PFSK-1 (cell line): Measurements from ENCODE around the gene SUCLG1.

ENCODE experiments used
- FOXP2 ChIP-seq: optimal IDR thresholded peaks from 2 replicates; pipeline ENCODE3; 2011; ENCODE audit warnings: borderline replicate concordance, control low read depth, inconsistent platforms; ENCODE audit not compliant: insufficient read depth; ENCODE audit errors: extremely low read length, extremely low read depth
- POLR2AphosphoS5 ChIP-seq: IDR thresholded peaks from 2 replicates; pipeline ENCODE4 v1.6.1; 2012; ENCODE audit warnings: low read depth, mild to moderate bottlenecking, control low read depth, low read length, moderate library complexity
- REST ChIP-seq, 2 experiments: IDR thresholded peaks; 2 replicates each; pipeline versions ENCODE4 v1.6.1 to v1.8.0; 2011 to 2012; ENCODE audit warnings: low read depth in 2 of 2, low read length in 2 of 2, control low read depth in 1 of 2, inconsistent platforms in 1 of 2, mild to moderate bottlenecking in 1 of 2, moderate library complexity in 1 of 2; ENCODE audit not compliant: insufficient read depth in 1 of 2
- SIN3A ChIP-seq: IDR thresholded peaks from 2 replicates; pipeline ENCODE4 v1.6.1; 2012; ENCODE audit warnings: mild to moderate bottlenecking, low read length, moderate library complexity, borderline replicate concordance; ENCODE audit not compliant: insufficient read depth
- TAF1 ChIP-seq: IDR thresholded peaks from 2 replicates; pipeline ENCODE4 v1.6.1; 2012; ENCODE audit warnings: low read length, control low read depth, borderline replicate concordance; ENCODE audit not compliant: insufficient read depth

GRCh38 chr2:84449711-84450110 lies 9.4 kb downstream of the SUCLG1 start:
- TF ChIP-seq POLR2AphosphoS5: no peak
- TF ChIP-seq SIN3A: no peak
- TF ChIP-seq REST (IDR thresholded peaks at IDR 0.05; ENCODE audit: insufficient read depth in 1 of 2, low read depth in 2 of 2, low read length in 2 of 2): no peak
- TF ChIP-seq TAF1: no peak
- no peak for TF ChIP-seq FOXP2
